NCI-H1092 treated with DMSO at 0.1 percent for 48 hours (cell line): ENCODE measurements around the gene ALG14.
"Not testable (repeated sequence)": the region's sequence is repeated elsewhere in the genome, so short reads cannot be mapped to it uniquely, and the experiment has no call there.

Source experiments
- DNase-seq: peaks from one replicate; lab custom pipeline; 2025; lab: John Stamatoyannopoulos, UW

ALG14 gene

GRCh38 chr1:95006681-95007080 lies 66.1 kb downstream of the ALG14 start:
- DNase-seq = no peak

DNA sequence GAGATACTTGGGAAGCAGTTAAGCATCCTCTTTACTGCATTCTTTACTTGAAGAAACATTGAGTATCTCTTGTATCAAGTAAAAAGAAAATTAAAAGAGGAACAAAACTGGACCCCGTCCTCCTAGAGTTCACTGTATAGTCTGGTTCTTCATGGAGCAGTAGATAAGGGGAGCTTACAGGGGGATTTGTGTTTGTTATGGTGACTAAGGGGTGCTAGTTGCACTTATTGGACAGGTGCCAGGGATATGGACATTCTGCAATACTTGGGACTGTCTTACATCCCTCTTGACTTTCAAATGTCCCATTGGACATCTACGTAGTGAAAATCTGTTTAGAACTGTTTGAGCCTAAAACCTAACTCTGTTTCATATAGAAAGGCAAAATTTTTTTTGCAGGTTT lies 67.2 kb downstream of the ALG14 start:
- DNase-seq = no peak

DNA sequence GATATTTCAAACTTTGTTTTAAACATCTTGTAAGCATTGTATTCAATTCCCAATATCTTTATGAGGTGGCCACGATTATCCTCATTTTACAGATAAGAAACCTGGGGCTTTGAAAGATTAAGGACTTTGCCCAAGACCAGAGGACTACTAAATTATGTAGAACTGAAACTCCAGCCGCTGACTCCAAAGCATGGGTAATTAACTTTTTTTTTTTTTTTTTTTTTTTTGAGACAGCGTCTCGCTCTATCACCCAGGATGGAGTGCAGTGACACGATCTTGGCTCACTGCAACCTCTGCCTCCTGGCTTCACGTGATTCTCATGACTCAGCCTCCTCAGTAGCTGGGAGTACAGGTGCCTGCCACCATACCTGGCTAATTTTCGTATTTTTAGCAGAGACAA lies 68.7 kb downstream of the ALG14 start:
- no peak for DNase-seq

DNA sequence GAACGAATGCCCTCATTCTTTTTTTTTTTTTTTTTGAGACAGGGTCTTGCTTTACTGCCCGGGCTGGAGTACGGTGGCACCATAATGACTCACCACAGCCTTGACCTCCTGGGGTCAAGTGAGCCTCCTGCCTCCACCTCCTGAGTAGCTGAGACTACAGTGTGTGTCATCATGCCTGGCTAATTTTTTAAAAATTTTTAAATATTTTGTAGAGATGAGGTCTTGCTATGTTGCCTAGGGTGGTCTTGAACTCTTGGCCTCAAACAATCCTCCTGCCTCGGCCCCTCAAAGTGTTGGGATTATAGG lies 69.4 kb downstream of the ALG14 start:
- no peak for DNase-seq

DNA sequence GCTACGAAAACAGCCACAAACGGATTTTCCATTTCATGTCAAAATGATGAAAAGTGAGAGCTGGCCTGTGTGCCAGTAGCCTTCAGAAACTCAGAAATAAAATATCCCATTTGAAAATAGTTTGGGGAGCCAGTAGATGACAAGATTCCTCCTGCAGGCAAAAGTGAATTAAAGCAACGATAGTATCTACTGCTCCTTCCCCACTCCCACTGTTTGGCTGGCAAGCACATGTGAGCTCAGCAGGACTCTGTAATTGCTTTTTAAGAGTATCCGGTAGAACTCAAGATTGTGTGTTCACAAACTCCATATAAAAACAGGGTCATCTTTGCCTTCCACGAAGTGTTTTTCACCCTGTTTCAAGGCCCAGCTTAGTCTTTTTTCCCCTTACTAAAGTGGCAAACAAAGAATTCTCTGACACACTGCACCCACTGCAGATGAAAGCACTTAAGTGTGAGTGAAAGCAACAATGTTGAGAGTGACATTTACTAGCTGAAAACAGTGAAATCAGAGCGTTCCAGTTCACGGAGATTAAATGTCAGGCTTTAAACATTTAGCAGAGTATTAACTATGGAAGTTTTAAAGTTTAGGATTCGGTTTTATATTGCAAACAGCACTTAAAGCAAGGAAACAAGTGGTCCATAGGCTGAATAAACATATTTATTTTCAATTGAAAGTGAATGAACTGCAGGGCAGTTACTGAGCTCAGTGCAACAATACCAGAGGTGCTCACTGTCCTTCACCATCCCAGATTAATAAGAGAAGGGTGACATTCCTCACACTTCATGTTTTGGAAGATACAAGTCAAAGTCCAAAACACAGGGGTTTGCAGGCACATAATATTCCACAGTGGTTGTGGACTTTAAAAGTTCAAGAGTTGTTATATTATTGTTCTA lies 70.0 kb downstream of the ALG14 start:
- DNase-seq = peak; percentile 28

- no peak for DNase-seq
Measured at GRCh38 chr1:95002164-95002539, 70.6 kb downstream of the ALG14 start.

GRCh38 chr1:94999456-95000131 lies 73.2 kb downstream of the ALG14 start:
- DNase-seq = no peak

GRCh38 chr1:94998748-94999147 lies 74.0 kb downstream of the ALG14 start:
- no peak for DNase-seq

GRCh38 chr1:94998114-94998513 lies 74.6 kb downstream of the ALG14 start:
- no peak for DNase-seq

- not testable (repeated sequence) for DNase-seq
Measured at GRCh38 chr1:94995536-94995935, 77.2 kb downstream of the ALG14 start.

DNA sequence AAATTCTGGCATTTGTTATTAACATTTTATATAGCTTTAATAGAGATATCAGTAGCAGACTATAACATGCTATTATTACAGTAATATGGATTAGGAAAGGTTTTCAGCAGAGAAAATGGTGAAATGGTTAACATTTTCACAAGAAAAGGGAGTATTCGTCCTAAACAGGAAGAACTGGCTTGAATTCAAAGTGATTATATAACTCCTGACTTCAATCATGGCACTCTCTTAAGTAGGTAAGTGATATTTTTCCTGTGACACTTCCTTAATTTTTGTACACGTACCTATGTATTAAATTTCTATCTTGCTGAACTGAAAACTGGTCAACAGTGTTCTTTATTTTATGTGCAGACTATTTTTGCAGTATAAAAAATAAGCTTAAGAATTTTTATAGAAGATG lies 77.9 kb downstream of the ALG14 start:
- no peak for DNase-seq

DNA sequence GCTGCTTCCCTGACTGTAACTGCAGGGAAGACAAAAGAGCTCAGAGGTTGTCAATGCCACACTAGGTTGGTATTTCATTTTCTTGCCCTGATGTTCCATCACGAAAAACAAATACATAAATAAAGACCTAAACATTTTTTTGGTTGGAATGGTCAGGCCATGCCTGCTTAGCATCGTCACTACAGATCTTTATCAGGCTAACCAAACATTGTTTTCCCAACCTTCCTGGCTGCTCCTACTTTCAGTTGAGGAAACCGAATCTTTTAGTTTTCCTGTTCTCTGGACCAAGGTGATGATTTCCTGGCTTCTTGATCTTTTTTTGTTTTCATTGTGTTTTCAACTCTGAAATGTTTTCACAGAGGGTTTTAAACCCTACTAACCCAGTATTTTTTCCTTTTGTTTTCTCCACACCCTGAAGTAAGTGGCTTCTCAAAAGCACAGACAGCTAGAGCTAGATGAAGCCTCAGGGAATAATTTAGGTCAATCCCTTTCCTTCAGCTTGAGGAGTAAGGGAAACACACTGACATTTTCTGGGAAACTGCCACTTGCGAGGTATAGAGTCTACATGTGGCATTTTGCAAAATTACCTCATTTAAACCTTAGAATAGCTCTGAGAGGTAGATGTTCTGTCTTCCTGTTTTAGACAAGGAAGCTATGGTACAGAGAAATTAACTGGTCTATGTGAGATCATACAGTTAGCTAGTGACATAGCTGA lies 78.7 kb downstream of the ALG14 start:
- DNase-seq = no peak

- no peak for DNase-seq
Measured at GRCh38 chr1:94992863-94993563, 79.7 kb downstream of the ALG14 start.

DNA sequence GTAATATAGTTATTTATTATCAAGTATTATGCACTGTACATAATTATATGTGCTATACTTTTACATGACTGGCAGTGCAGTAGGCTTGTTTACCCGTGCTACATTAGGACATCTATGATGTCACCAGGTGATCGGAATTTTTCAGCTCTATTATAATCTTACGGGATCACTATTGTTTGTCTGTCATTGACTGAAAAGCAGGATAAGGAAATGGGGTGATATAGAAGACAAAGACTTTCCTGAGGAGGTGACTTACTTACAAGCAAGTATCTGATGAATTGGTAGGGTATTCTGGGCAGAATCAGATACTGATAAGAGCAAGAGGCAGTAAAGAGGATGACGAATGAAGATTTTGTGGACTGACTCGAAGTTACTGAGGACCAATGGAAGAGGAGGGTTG lies 80.6 kb downstream of the ALG14 start:
- DNase-seq = no peak

DNA sequence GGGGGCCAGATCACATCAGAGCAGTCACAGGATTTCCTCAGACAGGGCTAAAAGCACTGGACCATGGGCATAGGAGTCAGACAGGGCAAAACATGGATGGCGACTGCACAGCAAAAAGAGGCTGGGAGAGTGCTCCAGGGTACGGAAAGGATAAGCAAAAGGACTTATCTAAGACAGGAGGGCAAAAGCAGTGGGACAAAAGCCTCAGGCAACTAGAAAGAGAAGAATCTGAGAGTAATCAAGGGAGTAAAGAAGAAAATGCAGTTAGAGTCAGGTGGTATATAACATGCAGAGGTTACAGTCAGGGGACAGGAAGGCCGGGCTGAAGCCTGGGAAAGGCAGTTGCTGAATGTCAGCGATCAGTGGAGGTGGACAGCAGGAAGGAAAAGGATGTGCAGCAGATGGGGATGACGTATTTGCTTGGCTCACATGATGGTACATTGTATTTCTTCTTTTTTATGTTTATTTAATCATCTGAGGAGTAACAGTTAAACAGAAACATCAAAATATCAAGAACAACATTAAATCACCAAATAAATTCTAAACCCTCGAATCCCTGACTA lies 82.8 kb downstream of the ALG14 start:
- DNase-seq = no peak

DNA sequence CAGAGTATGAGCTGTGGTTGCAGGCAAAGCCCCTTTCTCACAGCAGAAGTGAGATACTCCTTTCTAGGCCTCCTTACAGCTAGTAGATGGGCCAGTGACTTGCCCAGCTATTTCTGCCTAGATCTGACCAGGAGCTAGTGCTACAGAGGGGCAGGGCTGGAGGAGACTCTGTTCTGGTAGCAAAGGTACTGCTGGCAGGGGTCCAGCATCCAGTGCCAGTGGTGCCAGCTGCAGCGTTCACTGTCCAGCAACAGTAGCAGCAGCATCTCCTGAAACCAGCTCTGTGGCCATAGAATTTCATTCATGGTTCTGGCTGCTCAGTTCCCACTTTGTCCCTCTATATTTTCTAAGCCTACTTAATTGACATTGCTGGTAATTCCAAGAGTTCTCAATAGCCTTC lies 83.4 kb downstream of the ALG14 start:
- peak; percentile 23 for DNase-seq

DNA sequence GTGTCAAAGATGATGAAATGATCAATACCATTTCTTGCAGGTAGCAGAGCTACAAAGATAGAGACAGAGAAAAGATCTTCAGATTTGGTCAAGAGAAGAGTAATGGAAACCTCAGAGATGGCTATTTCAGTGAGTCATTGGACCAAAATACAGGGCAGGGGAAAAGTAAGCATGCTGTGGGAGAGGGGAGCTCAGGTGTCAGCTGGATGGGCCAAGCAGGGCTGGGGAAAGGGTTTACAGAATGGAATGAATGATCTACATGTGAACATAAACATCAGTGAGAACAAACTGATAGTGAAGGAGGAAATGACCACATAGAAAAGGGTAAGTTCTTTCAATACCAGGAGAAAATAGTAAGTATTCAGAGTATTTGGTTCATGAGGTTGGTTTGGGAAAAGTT lies 84.4 kb downstream of the ALG14 start:
- no peak for DNase-seq

GRCh38 chr1:94986783-94987182 lies 86.0 kb downstream of the ALG14 start:
- no peak for DNase-seq

GRCh38 chr1:94983171-94983739 lies 89.5 kb downstream of the ALG14 start:
- DNase-seq = no peak

GRCh38 chr1:94982398-94982797 lies 90.4 kb downstream of the ALG14 start:
- no peak for DNase-seq

DNA sequence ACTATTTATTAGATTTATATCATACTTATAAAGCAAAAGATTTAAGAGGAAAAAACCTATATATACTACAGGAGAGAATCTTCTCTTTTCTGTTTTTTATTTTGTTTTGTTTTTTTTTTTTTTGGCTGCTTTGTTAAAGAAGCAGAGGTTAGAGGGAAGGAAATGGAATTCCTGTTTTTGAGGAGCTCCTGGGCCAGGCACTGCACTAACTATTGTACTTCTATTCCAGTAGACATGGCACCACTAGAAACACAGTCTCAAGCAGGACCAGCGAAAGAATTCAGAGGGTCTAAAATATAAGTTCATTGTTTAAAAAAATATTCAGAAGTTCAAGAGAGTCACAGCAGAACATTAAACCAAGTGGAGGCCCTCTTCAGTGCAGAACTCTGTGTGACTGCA lies 91.2 kb downstream of the ALG14 start:
- DNase-seq = no peak
